Erythroblast (primary cell): ENCODE measurements around the gene TRAPPC3.

ENCODE experiments used
- GATA1 ChIP-seq: IDR thresholded peaks from 2 replicates; pipeline ENCODE4 v1.6.1; 2011; ENCODE audit warnings: low read depth, mild to moderate bottlenecking, control low read depth, low read length, moderate library complexity
- POLR2A ChIP-seq: IDR thresholded peaks from 2 replicates; pipeline ENCODE4 v1.6.1; 2011; ENCODE audit warnings: mild to moderate bottlenecking, low read length

DNA sequence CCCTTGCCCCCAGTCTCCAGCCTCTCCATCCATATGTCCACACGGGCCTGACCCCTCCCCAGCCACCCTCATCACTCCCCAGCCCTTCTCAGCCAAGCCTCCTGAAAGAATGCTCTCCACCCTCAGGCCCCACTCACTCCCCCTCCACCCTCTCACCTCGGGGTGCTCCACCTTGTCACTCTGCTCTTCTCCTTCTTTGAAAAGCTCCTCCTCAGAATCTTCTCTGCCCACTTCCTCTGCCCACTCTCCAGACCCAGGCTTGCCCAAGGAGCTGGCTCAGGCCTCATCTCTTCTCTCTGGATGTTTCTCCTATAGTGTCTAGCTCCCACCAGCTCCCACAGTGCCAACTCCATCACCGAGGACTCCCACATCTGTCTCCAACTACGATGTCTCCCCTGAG lies 38.1 kb downstream of the TRAPPC3 start:
- TF ChIP-seq POLR2A (no peak), GATA1 (no peak)
